ENCODE data around the gene SYT2.
"Not testable (repeated sequence)": the region's sequence is repeated elsewhere in the genome, so short reads cannot be mapped to it uniquely, and the experiment has no call there.

SYT2 gene

GRCh38 chr1:202642619-202643291 lies 67.5 kb downstream of the SYT2 start:
- no peak for DNase-seq (ENCODE audit: low spot score)

- no peak for DNase-seq (ENCODE audit: low spot score)
These were observed 68.0 kb downstream of the SYT2 start for GRCh38 chr1:202642212-202642611.

GRCh38 chr1:202639500-202639899 lies 70.8 kb downstream of the SYT2 start:
- no peak for DNase-seq (ENCODE audit: low spot score)

- DNase-seq (ENCODE audit: low spot score), result peak; percentile 86
These were observed 71.5 kb downstream of the SYT2 start for GRCh38 chr1:202638701-202639305.

- no peak for DNase-seq (ENCODE audit: low spot score)
These were observed 72.1 kb downstream of the SYT2 start for GRCh38 chr1:202638019-202638700.

GRCh38 chr1:202637321-202638018 lies 72.8 kb downstream of the SYT2 start:
- DNase-seq (ENCODE audit: low spot score), result peak; percentile 86

GRCh38 chr1:202636171-202636570 lies 74.1 kb downstream of the SYT2 start:
- DNase-seq (ENCODE audit: low spot score), result peak; percentile 72

GRCh38 chr1:202632241-202632640 lies 78.0 kb downstream of the SYT2 start:
- DNase-seq (ENCODE audit: low spot score), result no peak

- no peak for DNase-seq (ENCODE audit: low spot score)
These were observed 79.0 kb downstream of the SYT2 start for GRCh38 chr1:202631076-202631923.

GRCh38 chr1:202630541-202630940 lies 79.7 kb downstream of the SYT2 start:
- no peak for DNase-seq (ENCODE audit: low spot score)

- DNase-seq (ENCODE audit: low spot score), result not testable (repeated sequence)
These were observed 80.2 kb downstream of the SYT2 start for GRCh38 chr1:202630096-202630495.

- not testable (repeated sequence) for DNase-seq (ENCODE audit: low spot score)
These were observed 80.9 kb downstream of the SYT2 start for GRCh38 chr1:202629257-202629811.

GRCh38 chr1:202628646-202629215 lies 81.5 kb downstream of the SYT2 start:
- peak; percentile 87 for DNase-seq (ENCODE audit: low spot score)

- DNase-seq (ENCODE audit: low spot score), result no peak
These were observed 82.3 kb downstream of the SYT2 start for GRCh38 chr1:202627841-202628565.

GRCh38 chr1:202627036-202627435 lies 83.2 kb downstream of the SYT2 start:
- not testable (repeated sequence) for DNase-seq (ENCODE audit: low spot score)

- DNase-seq (ENCODE audit: low spot score), result peak; percentile 53
These were observed 84.6 kb downstream of the SYT2 start for GRCh38 chr1:202625416-202626360.

GRCh38 chr1:202624781-202625108 lies 85.5 kb downstream of the SYT2 start:
- DNase-seq (ENCODE audit: low spot score), result no peak

GRCh38 chr1:202624088-202624780 lies 86.0 kb downstream of the SYT2 start:
- no peak for DNase-seq (ENCODE audit: low spot score)

- DNase-seq (ENCODE audit: low spot score), result not testable (repeated sequence)
These were observed 86.8 kb downstream of the SYT2 start for GRCh38 chr1:202623476-202623875.

Measured in cerebellar cortex (tissue), 1 donor.